ENCODE data around the gene PRICKLE4.

DNA sequence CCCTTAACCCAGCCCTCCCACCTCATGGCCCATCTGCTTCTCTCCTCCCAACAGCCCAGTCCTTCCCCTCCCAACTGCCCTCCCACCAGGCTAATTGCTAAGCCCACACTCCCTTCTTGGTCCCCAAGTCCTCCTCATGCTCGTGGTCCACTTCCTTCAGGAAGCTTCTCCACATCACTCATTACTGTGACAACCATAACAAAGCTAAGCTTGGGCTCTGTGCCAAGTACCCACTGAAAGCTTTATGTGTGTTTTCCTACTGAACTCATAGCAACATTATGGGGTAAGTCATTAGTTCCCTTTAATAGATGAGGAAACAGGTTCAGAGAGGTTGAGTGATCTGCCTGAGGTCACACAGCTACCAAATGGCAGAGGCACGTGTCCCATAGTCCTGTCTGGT is 17.1 kb upstream of the PRICKLE4 start:
- TF ChIP-seq CTCF (IDR thresholded peaks at IDR 0.05; ENCODE audit: insufficient read depth, low read length, poor library complexity, severe bottlenecking) (no peak), EZH2phosphoT487 (conservative IDR thresholded peaks at IDR 0.05; ENCODE audit: low read length) (no peak)
